Panc1 (cell line): ENCODE data around the gene PGA3. TPM values are rescaled to one million over a fixed set of nuclear protein-coding genes. Genes with fewer than 3 reads are reported as not detected.

Source experiments
- ATAC-seq: fragments of 200-7000 bp; cut with Tn5 transposase; 2 replicates; pipeline ENCODE4 v1.9.1; 2020; ENCODE audit warnings: mild to moderate bottlenecking, moderate library complexity
- BruUV-seq: library from RNA; stranded (reverse); fragments of 400-500 nt; replicated peaks from 2 replicates; lab custom pipeline; 2021; lab: Mats Ljungman, UMichigan
- CTCF ChIA-PET: fragments of 300-600 bp; sonication (Branson Sonifier 250); formaldehyde crosslinking; loops from one replicate; lab custom pipeline; 2022; ENCODE audit warnings: antibody characterized with exemption; lab: Charles Lee
- POLR2A ChIA-PET: fragments of 300-600 bp; sonication (Branson Sonifier 250); formaldehyde crosslinking; loops from one replicate; lab custom pipeline; 2022; ENCODE audit warnings: antibody characterized with exemption; lab: Charles Lee
- DNase-seq: peaks from one replicate; pipeline ENCODE4 v3.0.0-alpha.2; 2010; ENCODE audit warnings: low read depth, low spot score
- H3K27ac ChIP-seq: 2 replicates; pipeline ENCODE4 v1.5.1; 2011; ENCODE audit warnings: mild to moderate bottlenecking, low read length, inconsistent platforms
- H3K27me3 ChIP-seq: fragments of 200-500 bp; sonication (Bioruptor generic); 2 replicates; pipeline ENCODE4 v1.6.0; 2014; ENCODE audit warnings: low read length, inconsistent platforms; ENCODE audit not compliant: control insufficient read depth, insufficient read depth
- H3K36me3 ChIP-seq: fragments of 200-500 bp; sonication (Bioruptor generic); 2 replicates; pipeline ENCODE4 v1.5.1; 2014; ENCODE audit warnings: inconsistent platforms, mild to moderate bottlenecking, low read length, moderate library complexity; ENCODE audit not compliant: control insufficient read depth, insufficient read depth
- H3K4me1 ChIP-seq: 2 replicates; pipeline ENCODE4 v1.5.1; 2011; ENCODE audit warnings: inconsistent platforms, mild to moderate bottlenecking, low read length, moderate library complexity; ENCODE audit not compliant: control insufficient read depth, insufficient read depth
- H3K4me3 ChIP-seq, 2 experiments: 2 replicates each; pipeline ENCODE4 v1.5.1; 2011 to 2012; ENCODE audit warnings: low read depth in 2 of 2, low read length in 2 of 2, mild to moderate bottlenecking in 2 of 2, inconsistent platforms in 1 of 2, moderate library complexity in 1 of 2
- H3K9me3 ChIP-seq: fragments of 200-500 bp; sonication (Bioruptor generic); 2 replicates; pipeline ENCODE4 v1.5.1; 2014; ENCODE audit warnings: low read depth, mild to moderate bottlenecking, inconsistent platforms, low read length, moderate library complexity; ENCODE audit not compliant: control insufficient read depth, insufficient read depth
- CTCF ChIP-seq: fragments of 450-650 bp; IDR thresholded peaks from 2 replicates; pipeline ENCODE4 v1.5.1; 2017; ENCODE audit warnings: mild to moderate bottlenecking
- POLR2AphosphoS5 ChIP-seq: IDR thresholded peaks from 2 replicates; pipeline ENCODE4 v1.6.1; 2012; ENCODE audit warnings: mild to moderate bottlenecking, low read depth, low read length, moderate library complexity
- REST ChIP-seq, 2 experiments: IDR thresholded peaks; 2 replicates each; pipeline ENCODE4 v1.6.1; 2011 to 2012; ENCODE audit warnings: low read depth in 2 of 2, control low read depth in 1 of 2, low read length in 1 of 2, mild to moderate bottlenecking in 1 of 2, moderate library complexity in 1 of 2; ENCODE audit not compliant: insufficient read depth in 1 of 2
- SIN3A ChIP-seq: IDR thresholded peaks from 2 replicates; pipeline ENCODE4 v1.6.1; 2012; ENCODE audit warnings: low read depth, mild to moderate bottlenecking, low read length, moderate library complexity, borderline replicate concordance; ENCODE audit not compliant: insufficient read depth
- TCF7L2 ChIP-seq: IDR thresholded peaks from 2 replicates; pipeline ENCODE4 v1.6.1; 2011; ENCODE audit warnings: mild to moderate bottlenecking, low read depth, low read length, inconsistent platforms
- in situ Hi-C: cut with HindIII; loops from 2 replicates; pipeline ENCODE4 v1.10.0; 2016; ENCODE audit warnings: low sequenced_read_pairs, low pct_unique_long_range_greater_than_20kb
- intact Hi-C: fragments of 100-400 bp; cut with micrococcal nuclease; formaldehyde crosslinking; loops from one replicate; pipeline ENCODE4 v1.10.0; 2022; ENCODE audit not compliant: unreplicated experiment
- total RNA-seq: library from RNA; stranded (reverse); gene quantifications from one replicate; pipeline ENCODE4 v1.2.1, GENCODE V29; 2021; ENCODE audit not compliant: unreplicated experiment

Gene PGA3
- total RNA-seq, 1 experiment from 2014 or later = not detected

GRCh38 chr11:61173456-61173855 lies 29.9 kb upstream of the PGA3 start:
- Histone ChIP-seq H3K4me1 (no peaks in the 10 kb centered on the region; the same call in 1 of the 2 replicates), H3K9me3 (no peaks in the 10 kb centered on the region), H3K36me3 (no peaks in the 10 kb centered on the region), H3K27me3 (peaks cover 4% of the 10 kb centered on the region), H3K27ac (no peak overlapping the region), H3K4me3 (no peak overlapping the region)
- peak; percentile 82 for ATAC-seq
- no peak for DNase-seq
- in situ Hi-C loops (no loop called here), intact Hi-C loops (no loop called here)
- POLR2A ChIA-PET = no interaction called here
- TF ChIP-seq CTCF (peak; percentile 64), REST (IDR thresholded peaks at IDR 0.05; ENCODE audit: insufficient read depth in 1 of 2, low read depth in 2 of 2, low read length in 1 of 2) (no peak), POLR2AphosphoS5 (no peak), TCF7L2 (no peak)
- no TSS peak for BruUV-seq
- CTCF ChIA-PET = interaction anchor here (0.6 kb wide), 1 partner anchor 13 kb away, joined by 4 read pairs; no protein-coding TSS in a partner anchor

DNA sequence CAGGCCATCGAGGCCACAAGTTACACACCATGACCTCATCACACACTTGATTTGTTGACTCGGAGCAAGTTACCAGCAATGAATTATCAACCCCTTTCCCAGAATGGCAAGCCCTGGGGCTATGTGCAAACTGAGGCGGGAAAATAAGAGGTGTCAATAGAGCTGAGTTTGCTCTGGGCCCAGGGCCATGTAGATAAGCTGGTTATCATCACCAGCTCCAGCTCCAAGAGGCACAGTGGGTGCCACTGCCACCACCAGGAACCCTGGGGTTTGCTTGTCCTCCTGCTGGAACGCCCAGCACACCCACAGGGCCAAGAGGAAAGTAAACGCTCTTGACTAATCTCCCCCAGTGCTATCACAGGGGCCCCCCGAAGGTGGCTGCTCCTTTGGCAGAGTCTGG lies 29.0 kb upstream of the PGA3 start:
- Histone ChIP-seq H3K27ac (no peak overlapping the region), H3K27me3 (peaks cover 4% of the 10 kb centered on the region), H3K9me3 (no peaks in the 10 kb centered on the region), H3K4me3 (no peak overlapping the region), H3K4me1 (no peaks in the 10 kb centered on the region; the same call in 1 of the 2 replicates), H3K36me3 (no peaks in the 10 kb centered on the region)
- intact Hi-C loops (no loop called here), in situ Hi-C loops (no loop called here)
- BruUV-seq = no TSS peak
- ChIA-PET POLR2A (no interaction called here), CTCF (no interaction called here)
- ATAC-seq (no peak), DNase-seq (no peak)
- no peak for TF ChIP-seq POLR2AphosphoS5
- TF ChIP-seq CTCF = no peak
- TF ChIP-seq SIN3A = no peak
- TF ChIP-seq REST (IDR thresholded peaks at IDR 0.05; ENCODE audit: insufficient read depth in 1 of 2, low read depth in 2 of 2, low read length in 1 of 2) = no peak
- TF ChIP-seq TCF7L2 = no peak
